HCT116 (cell line): ENCODE results near the gene VPS35L.

Source experiments
- CTCF ChIP-seq, 3 experiments: fragments of 200-600 bp in 1 of 3; sonication (generic) in 1 of 3; IDR thresholded peaks in 2 of 3; conservative IDR thresholded peaks in 1 of 3; 2 replicates each; pipeline ENCODE4 v1.5.1; 2012 to 2017; ENCODE audit warnings: low read depth in 2 of 3, low read length in 2 of 3, antibody characterized with exemption in 1 of 3, borderline replicate concordance in 1 of 3, control low read depth in 1 of 3, mild to moderate bottlenecking in 1 of 3, mixed read lengths in 1 of 3, mixed run types in 1 of 3, moderate library complexity in 1 of 3; ENCODE audit not compliant: insufficient read depth in 1 of 3
- POLR2A ChIP-seq: IDR thresholded peaks from 2 replicates; pipeline ENCODE4 v1.7.0; 2011; ENCODE audit warnings: borderline replicate concordance; ENCODE audit not compliant: insufficient read depth, insufficient read length; ENCODE audit errors: extremely low read depth
- POLR2AphosphoS5 ChIP-seq: IDR thresholded peaks from 2 replicates; pipeline ENCODE4 v1.6.1; 2011; ENCODE audit warnings: mild to moderate bottlenecking, low read depth, low read length, moderate library complexity
- RAD21 ChIP-seq: IDR thresholded peaks from 2 replicates; pipeline ENCODE4 v1.6.1; 2012; ENCODE audit warnings: low read depth, mild to moderate bottlenecking
- ZFX ChIP-seq: fragments of 450-650 bp; IDR thresholded peaks from 2 replicates; pipeline ENCODE4 v1.6.1; 2017

- peak; percentile 38 to 50 (median 43); a peak in 4 of 6 replicates for TF ChIP-seq CTCF (IDR thresholded peaks at IDR 0.05 in 2 of 3, conservative IDR thresholded peaks at IDR 0.05 in 1 of 3; ENCODE audit: borderline replicate concordance in 1 of 3, insufficient read depth in 1 of 3, low read depth in 2 of 3, low read length in 2 of 3)
- no peak for TF ChIP-seq RAD21
- TF ChIP-seq POLR2AphosphoS5: peak; percentile 35; the same call in 1 of the 2 replicates
- no peak for TF ChIP-seq ZFX
- TF ChIP-seq POLR2A: no peak
Measured at GRCh38 chr16:19555186-19555937, at the start of gene VPS35L.
